ENCODE measurements around the gene TLR10.

- TF ChIP-seq CTCF (IDR thresholded peaks at IDR 0.05) (no peak), POLR2A (IDR thresholded peaks at IDR 0.05) (no peak)
Measured at GRCh38 chr4:38733663-38734062, 49.1 kb downstream of the TLR10 start.

Measured in esophagus squamous epithelium (tissue), 4 donors.